Measurements from ENCODE around the gene PROC.

- TF ChIP-seq, protein P1, sequence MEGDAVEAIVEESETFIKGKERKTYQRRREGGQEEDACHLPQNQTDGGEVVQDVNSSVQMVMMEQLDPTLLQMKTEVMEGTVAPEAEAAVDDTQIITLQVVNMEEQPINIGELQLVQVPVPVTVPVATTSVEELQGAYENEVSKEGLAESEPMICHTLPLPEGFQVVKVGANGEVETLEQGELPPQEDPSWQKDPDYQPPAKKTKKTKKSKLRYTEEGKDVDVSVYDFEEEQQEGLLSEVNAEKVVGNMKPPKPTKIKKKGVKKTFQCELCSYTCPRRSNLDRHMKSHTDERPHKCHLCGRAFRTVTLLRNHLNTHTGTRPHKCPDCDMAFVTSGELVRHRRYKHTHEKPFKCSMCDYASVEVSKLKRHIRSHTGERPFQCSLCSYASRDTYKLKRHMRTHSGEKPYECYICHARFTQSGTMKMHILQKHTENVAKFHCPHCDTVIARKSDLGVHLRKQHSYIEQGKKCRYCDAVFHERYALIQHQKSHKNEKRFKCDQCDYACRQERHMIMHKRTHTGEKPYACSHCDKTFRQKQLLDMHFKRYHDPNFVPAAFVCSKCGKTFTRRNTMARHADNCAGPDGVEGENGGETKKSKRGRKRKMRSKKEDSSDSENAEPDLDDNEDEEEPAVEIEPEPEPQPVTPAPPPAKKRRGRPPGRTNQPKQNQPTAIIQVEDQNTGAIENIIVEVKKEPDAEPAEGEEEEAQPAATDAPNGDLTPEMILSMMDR (IDR thresholded peaks at IDR 0.05) = no peak
- TF ChIP-seq POLR2A (IDR thresholded peaks at IDR 0.05) = no peak
- TF ChIP-seq EP300 (IDR thresholded peaks at IDR 0.05) = no peak
Observed at GRCh38 chr2:127428057-127428814, 10.0 kb downstream of the PROC start.

Data from ovary (tissue), 3 donors.